Chondrocyte (in vitro differentiated cells): Measurements from ENCODE around the gene MRPS15. TPM values are rescaled to one million over a fixed set of nuclear protein-coding genes. Genes with fewer than 3 reads are reported as not detected.

Source experiments
- DNase-seq: peaks from one replicate; pipeline ENCODE4 v3.0.0; 2021; ENCODE audit warnings: mixed read lengths, low spot score
- H3K27ac Mint-ChIP-seq: one replicate; pipeline ENCODE4 v1.8.0; 2021; ENCODE audit warnings: mild to moderate bottlenecking, moderate library complexity, mixed read lengths; ENCODE audit not compliant: unreplicated experiment
- H3K27me3 Mint-ChIP-seq: 2 replicates; pipeline ENCODE4 v1.8.0; 2021; ENCODE audit warnings: low read depth, mixed read lengths
- H3K36me3 Mint-ChIP-seq: 2 replicates; pipeline ENCODE4 v1.8.0; 2021; ENCODE audit warnings: low read depth, mixed read lengths
- H3K4me1 Mint-ChIP-seq: 2 replicates; pipeline ENCODE4 v1.8.0; 2021; ENCODE audit warnings: low read depth, mild to moderate bottlenecking, mixed read lengths
- H3K4me3 Mint-ChIP-seq: one replicate; pipeline ENCODE4 v1.8.0; 2021; ENCODE audit warnings: mild to moderate bottlenecking, moderate library complexity, mixed read lengths; ENCODE audit not compliant: unreplicated experiment
- H3K9me3 Mint-ChIP-seq: 2 replicates; pipeline ENCODE4 v1.8.0; 2021; ENCODE audit warnings: low read depth, mixed read lengths
- total RNA-seq: library from RNA; stranded (reverse); gene quantifications from 3 replicates; pipeline ENCODE4 v1.2.1, GENCODE V29; 2021
- TF ChIP-seq, protein P1 (sequence below): fragments of 200-600 bp; sonication (generic); IDR thresholded peaks from 2 replicates; pipeline ENCODE4 v1.5.0; 2021; ENCODE audit warnings: antibody characterized with exemption, mild to moderate bottlenecking, moderate library complexity

The MRPS15 gene
- total RNA-seq, 1 donor from 2014 or later = 51.3 TPM

DNA sequence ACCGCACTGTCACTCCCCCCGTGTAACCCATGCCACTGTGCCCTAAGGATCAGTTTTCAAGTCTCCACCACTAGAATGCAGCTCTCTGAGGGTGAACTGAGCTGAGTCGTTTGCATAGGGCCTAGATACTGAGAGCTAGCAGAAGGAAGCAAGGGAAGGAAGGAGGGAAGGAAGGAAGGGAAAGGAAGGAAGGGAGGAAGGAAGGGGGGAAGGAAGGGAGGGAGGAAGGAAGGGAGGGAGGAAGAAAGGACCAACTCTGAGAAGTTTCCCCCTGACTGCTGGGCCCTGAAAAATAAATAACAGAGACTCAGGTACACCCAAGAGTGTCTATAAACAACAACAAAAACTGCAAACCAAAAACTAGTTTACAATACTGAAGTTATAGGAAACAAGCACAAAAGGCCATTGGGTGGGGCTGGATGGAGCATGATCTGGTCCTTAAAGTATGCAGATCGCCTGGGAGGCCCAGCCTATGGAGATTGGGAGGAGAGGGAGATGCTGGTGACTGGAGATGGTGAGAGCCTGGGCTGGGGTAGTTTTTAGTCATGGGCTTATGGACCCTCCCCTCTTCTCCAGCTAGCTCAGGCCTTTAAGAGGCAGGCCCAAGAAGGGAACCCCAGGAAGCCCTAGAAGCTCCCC is 1.7 kb upstream of the MRPS15 start:
- H3K27me3 Mint-ChIP-seq = no peaks in the 10 kb centered on the region
- no peak for DNase-seq
- H3K9me3 Mint-ChIP-seq = no peaks in the 10 kb centered on the region
- H3K27ac Mint-ChIP-seq = peak overlapping the region; percentile 99
- peaks cover 4% of the 10 kb centered on the region for H3K36me3 Mint-ChIP-seq
- H3K4me3 Mint-ChIP-seq = no peak overlapping the region
- peaks cover 30% of the 10 kb centered on the region for H3K4me1 Mint-ChIP-seq
- TF ChIP-seq, protein P1, sequence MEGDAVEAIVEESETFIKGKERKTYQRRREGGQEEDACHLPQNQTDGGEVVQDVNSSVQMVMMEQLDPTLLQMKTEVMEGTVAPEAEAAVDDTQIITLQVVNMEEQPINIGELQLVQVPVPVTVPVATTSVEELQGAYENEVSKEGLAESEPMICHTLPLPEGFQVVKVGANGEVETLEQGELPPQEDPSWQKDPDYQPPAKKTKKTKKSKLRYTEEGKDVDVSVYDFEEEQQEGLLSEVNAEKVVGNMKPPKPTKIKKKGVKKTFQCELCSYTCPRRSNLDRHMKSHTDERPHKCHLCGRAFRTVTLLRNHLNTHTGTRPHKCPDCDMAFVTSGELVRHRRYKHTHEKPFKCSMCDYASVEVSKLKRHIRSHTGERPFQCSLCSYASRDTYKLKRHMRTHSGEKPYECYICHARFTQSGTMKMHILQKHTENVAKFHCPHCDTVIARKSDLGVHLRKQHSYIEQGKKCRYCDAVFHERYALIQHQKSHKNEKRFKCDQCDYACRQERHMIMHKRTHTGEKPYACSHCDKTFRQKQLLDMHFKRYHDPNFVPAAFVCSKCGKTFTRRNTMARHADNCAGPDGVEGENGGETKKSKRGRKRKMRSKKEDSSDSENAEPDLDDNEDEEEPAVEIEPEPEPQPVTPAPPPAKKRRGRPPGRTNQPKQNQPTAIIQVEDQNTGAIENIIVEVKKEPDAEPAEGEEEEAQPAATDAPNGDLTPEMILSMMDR = no peak

DNA sequence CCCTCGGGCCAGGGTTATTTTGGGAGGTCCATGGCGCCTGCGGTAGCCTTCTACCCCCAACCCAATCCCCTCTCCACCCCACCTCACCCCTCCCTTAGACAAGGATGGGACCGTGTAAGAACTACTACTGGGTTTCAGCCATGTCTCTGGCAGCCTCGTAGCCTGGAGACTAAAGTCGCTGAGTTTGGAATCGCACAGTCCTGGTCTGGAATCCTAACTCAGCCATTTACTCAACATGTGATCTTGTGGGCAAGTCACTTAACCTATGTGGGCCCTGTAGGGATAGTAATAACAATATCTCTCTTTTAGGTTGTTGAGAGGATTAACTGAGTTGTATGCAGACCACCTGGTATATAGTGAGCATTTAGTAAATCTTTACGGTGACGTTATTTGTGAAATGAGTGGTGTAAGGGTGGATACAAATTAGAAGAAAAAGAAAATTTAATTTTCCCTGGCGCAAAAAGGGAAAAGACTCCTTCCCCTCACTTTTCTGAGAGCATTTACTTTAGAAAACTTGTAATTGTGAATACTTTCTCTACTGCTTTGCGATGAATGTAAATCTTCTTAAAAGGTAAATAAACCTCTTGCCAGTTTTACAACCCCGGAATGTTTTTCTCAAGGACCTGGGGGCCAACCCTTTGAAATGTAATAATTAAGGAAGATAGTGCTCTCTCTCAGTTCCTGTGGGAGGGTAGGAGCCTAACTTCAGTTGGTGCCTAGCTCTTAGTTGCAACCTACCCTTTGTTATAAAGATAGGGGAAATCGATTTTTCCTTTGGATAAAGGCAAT is 615 bp upstream of the MRPS15 start:
- Mint-ChIP-seq H3K36me3 (peaks cover 5% of the 10 kb centered on the region), H3K27me3 (no peaks in the 10 kb centered on the region), H3K4me3 (peak overlapping the region; percentile 100), H3K4me1 (peaks cover 30% of the 10 kb centered on the region), H3K9me3 (no peaks in the 10 kb centered on the region), H3K27ac (peak overlapping the region; percentile 99)
- TF ChIP-seq, protein P1 = no peak
- no peak for DNase-seq

DNA sequence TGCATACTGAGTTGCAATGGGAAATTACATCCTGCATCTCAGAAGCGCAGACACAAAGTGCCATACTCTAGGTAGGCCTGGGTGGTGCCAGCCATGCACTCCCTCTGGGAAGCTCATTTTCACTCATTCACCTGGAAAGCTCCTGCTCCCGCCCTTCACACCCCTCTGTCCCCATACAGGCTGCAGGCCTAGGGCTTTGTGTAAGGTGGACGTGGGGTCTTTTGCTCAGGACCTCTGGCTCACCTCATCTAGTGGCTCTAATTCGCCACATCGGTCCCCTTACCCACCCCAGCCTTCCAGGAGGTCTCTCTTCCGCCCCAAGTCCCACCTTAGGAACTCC is 751 bp downstream of the MRPS15 start:
- TF ChIP-seq, protein P1 = no peak
- H3K27me3 Mint-ChIP-seq = no peaks in the 10 kb centered on the region
- H3K4me3 Mint-ChIP-seq = peak overlapping the region; percentile 100
- H3K36me3 Mint-ChIP-seq = peaks cover 10% of the 10 kb centered on the region
- peak overlapping the region; percentile 99 for H3K27ac Mint-ChIP-seq
- no peak for DNase-seq
- peaks cover 30% of the 10 kb centered on the region for H3K4me1 Mint-ChIP-seq
- no peaks in the 10 kb centered on the region for H3K9me3 Mint-ChIP-seq

DNA sequence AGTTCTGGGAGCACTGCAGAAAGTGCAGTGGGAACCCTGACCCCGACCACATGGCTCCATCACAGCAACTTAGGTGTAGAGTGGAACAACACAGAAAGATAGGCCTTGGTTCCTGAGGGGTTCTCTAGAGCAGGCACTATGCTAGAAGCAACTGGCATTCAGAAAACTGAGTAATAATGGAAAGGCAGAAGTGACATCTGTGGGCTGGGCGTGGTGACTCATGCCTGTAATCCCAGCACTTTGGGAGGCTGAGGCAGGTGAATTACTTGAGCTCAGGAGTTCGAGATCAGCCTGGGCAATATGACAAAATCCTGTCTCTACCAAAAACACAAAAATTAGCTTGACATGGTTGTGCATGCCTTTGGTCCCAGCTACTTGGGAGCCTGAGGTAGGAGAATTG is 5.3 kb downstream of the MRPS15 start:
- Mint-ChIP-seq H3K9me3 (no peaks in the 10 kb centered on the region), H3K36me3 (peaks cover 25% of the 10 kb centered on the region), H3K4me3 (no peak overlapping the region), H3K4me1 (peaks cover 13% of the 10 kb centered on the region), H3K27me3 (no peaks in the 10 kb centered on the region), H3K27ac (no peak overlapping the region)
- TF ChIP-seq, protein P1 = no peak
- no peak for DNase-seq

DNA sequence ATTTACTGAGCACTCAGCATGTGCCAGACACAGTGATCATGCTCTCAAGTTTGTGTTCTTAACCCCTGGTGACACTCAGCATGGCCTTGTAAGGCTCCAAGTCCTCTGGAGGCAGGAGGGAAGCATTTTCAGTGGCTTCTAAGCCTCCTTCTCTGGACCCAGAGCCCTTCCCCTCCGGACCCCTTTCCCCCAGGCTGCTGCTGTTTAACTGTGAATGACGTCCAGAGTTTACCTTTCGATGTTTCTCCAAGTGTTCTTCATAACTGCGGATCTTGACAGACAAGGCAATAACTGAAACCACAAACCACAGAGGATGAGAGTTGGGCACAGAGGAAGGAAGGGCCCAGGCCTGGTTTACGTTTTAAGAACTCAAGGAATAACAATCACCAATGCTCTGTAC is 6.5 kb downstream of the MRPS15 start:
- no peak for DNase-seq
- TF ChIP-seq, protein P1 = no peak
- H3K4me3 Mint-ChIP-seq = no peak overlapping the region
- no peaks in the 10 kb centered on the region for H3K9me3 Mint-ChIP-seq
- H3K27me3 Mint-ChIP-seq = no peaks in the 10 kb centered on the region
- H3K4me1 Mint-ChIP-seq = peaks cover 4% of the 10 kb centered on the region
- H3K36me3 Mint-ChIP-seq = peaks cover 24% of the 10 kb centered on the region
- no peak overlapping the region for H3K27ac Mint-ChIP-seq
